Activated CD4-positive, alpha-beta T cell treated with anti-CD3 and anti-CD28 coated beads, Interleukin-10, Interleukin-2, amounts not matched to agents 100 ng/mL and 50 ng/mL, durations not matched to agents 16 hours and 8 hours (primary cell): ENCODE data around the gene ST6GALNAC1.

Source experiments
- DNase-seq: peaks from one replicate; pipeline ENCODE4 v3.0.0-alpha.2; 2020

ST6GALNAC1 gene

DNA sequence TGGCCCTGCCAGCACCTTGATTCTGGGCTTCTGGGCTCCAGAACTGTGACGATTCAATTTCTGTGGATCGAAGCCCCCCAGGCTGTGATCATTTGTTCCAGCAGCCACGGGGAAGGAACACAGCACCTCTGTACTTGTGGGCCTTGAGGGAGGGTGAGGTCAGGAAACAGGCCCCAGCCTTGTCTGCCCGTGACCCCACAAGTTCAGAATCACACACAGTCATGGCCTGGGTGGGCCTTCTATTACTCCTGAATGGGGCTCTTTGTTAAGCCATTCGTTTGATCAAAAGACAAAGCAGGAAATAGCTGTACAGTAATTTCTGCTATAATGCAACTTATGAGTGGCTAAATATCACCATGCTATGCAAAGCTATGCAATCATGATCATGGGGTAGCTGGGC lies 68.0 kb downstream of the ST6GALNAC1 start:
- DNase-seq = no peak
